Stimulated activated CD8-positive, alpha-beta memory T cell treated with anti-CD3 and anti-CD28 coated beads, Interleukin-4, amount 100 ng/mL, for 1 hour (primary cell): Measurements from ENCODE around the gene SLC4A4.

Source experiments
- DNase-seq, 2 donors: peaks; one replicate each; pipeline ENCODE4 v3.0.0-alpha.2; 2020; ENCODE audit warnings: low read depth in 2 of 2, low spot score in 1 of 2

SLC4A4 gene

DNA sequence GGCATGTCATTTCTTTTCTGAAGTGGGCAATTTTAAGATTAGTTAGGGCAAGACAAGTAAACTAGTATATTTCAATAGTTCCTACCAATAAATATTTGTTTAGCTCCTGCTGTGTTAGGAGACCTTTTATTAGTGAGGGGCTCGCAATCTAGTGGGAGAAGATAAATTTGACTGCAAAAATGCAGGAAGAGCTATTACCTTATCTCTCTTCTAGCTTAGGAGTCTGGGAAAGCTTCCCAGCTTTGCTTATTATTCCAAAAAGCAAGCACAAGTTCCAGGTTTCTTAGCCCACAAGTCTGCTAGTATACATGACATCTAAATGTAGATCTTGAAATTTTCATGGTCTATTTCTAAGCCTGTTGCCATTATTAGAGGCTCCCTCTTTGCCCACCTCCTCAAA is 254.0 kb downstream of the SLC4A4 start:
- DNase-seq = no peak

DNA sequence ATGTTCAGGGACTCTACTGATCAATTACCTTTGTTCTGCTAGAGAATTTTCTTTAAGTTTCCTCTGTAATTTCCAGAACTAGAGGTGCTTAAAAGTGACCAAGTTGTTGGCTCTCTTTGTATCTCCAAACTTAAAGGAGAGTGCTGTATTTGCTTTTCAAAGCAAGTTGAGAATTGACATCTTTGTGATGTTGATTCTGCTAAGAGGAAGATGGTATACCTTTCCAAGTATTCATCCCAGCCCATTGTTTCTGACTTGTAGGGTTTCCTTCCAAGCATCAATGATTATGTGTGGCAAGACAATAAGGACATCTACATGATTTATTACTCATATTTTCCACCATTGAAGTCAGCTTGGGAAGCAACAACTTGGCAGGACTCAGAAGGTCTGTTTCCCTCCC is 254.5 kb downstream of the SLC4A4 start:
- DNase-seq = no peak

DNA sequence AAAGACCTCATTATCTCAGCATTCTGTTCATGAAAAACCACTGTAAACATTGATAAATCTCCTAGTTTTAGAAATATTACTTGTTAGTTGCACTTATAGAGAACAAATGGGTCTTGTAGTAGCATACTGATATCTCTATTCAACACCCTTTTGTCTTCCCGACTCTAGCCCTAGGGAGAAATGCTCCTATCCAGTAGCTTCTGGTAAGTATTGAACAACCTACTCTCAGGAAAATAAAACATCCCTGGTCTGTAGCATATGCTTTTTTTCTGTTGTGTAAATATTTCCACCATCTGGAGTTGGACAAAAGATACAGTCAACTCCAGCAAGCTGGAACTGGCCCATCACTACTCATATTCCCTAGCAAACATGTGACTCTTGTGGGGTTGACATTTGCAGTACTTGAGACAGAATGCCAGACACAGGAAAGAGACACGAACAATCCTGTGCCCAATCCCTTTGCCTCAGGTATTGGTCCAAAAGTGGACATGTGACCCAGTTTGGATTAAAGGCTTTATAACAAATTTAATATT is 256.8 kb downstream of the SLC4A4 start:
- DNase-seq = no peak

DNA sequence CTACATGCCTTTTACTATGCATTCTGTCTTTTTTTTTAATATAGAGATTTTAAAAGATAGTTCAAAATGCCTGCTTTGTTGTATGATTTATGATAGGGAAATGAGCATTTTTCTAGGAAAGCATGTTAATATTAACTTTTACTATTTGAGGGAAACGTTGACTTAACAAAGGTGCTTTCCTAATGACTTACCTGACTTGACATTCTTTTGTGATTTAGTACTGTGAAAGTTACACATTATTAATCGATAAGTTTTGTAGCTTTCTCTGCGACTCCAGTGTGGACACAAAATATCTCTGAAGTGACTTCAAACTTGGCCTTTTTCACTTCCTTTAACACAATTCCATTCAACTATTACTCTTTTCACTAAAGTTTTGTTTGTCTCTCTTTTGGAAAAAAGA is 260.8 kb downstream of the SLC4A4 start:
- no peak for DNase-seq

- DNase-seq = no peak
Observed at GRCh38 chr4:71602289-71602900, 263.6 kb downstream of the SLC4A4 start.

GRCh38 chr4:71604785-71605184 is 266.0 kb downstream of the SLC4A4 start:
- DNase-seq = no peak

GRCh38 chr4:71607109-71607508 is 268.3 kb downstream of the SLC4A4 start:
- no peak for DNase-seq

- no peak for DNase-seq
Observed at GRCh38 chr4:71607780-71608677, 269.2 kb downstream of the SLC4A4 start.

GRCh38 chr4:71608678-71609071 is 269.9 kb downstream of the SLC4A4 start:
- no peak for DNase-seq

DNA sequence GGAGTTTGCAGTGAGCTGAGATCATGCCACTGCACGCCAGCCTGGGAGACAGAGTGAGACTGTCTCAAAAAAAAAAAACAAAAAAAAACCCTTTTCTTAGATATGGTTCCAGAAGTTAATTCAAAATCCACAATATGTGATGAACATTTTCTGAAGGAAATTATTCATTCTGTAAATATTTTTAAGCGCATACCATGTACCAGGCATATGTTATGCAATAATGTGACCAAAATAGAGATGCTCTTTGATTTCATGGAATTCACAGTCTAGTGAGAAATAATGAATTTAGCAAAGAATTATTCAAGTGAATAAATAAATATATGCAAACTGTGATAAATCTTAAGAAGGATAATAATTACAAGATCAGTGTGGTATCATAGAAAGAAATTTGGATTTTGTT is 270.3 kb downstream of the SLC4A4 start:
- DNase-seq = no peak

GRCh38 chr4:71609651-71610050 is 270.8 kb downstream of the SLC4A4 start:
- DNase-seq = no peak

DNA sequence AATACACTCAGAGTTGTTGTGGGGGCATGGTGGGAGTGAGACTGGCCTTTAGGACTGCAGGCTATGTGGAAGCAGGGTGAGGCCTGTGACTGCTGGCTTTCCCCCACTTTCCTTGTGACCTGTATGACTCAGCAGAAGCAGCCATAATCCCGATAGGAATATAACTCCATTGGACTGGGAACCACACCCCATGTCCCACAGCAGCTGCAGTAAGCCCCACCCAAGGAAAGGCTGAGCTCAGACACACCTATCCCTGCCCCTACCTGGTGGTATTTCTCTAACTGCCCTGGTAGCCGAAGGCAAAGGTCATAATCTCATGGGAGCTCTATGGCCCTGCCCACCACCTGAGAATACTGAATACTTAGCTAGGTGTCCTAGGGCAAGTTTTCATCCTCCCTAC is 275.8 kb downstream of the SLC4A4 start:
- DNase-seq = no peak

GRCh38 chr4:71616168-71616811 is 277.5 kb downstream of the SLC4A4 start:
- no peak for DNase-seq
